H9 (cell line): ENCODE results near the gene APPL2. TPM values are rescaled to one million over a fixed set of nuclear protein-coding genes. Genes with fewer than 3 reads are reported as not detected.

Experiments
- DNase-seq: peaks from one replicate; pipeline ENCODE4 v3.0.0-alpha.2; 2017
- H2AFZ ChIP-seq: one replicate; pipeline ENCODE4 v1.6.1; 2013; ENCODE audit warnings: mild to moderate bottlenecking, low read length, control low read depth, moderate library complexity
- H2AK5ac ChIP-seq: 2 replicates; pipeline ENCODE4 v1.6.1; 2013; ENCODE audit warnings: low read length, control low read depth, mixed read lengths; ENCODE audit not compliant: insufficient read length
- H2BK120ac ChIP-seq: one replicate; pipeline ENCODE4 v1.6.1; 2013; ENCODE audit warnings: low read depth, mild to moderate bottlenecking, low read length, control low read depth, inconsistent platforms; ENCODE audit not compliant: poor library complexity, severe bottlenecking
- H2BK12ac ChIP-seq: 2 replicates; pipeline ENCODE4 v1.6.1; 2013; ENCODE audit warnings: low read length, control low read depth, mixed read lengths, low read depth; ENCODE audit not compliant: insufficient read length
- H2BK15ac ChIP-seq: 2 replicates; pipeline ENCODE4 v1.6.1; 2013; ENCODE audit warnings: low read depth, low read length, control low read depth
- H2BK20ac ChIP-seq: one replicate; pipeline ENCODE4 v1.6.1; 2013; ENCODE audit warnings: low read depth, mild to moderate bottlenecking, low read length, control low read depth, inconsistent platforms; ENCODE audit not compliant: poor library complexity, severe bottlenecking
- H2BK5ac ChIP-seq: 2 replicates; pipeline ENCODE4 v1.6.1; 2013; ENCODE audit warnings: low read length, control low read depth, mixed read lengths; ENCODE audit not compliant: insufficient read length
- H3K14ac ChIP-seq: 2 replicates; pipeline ENCODE4 v1.6.1; 2013; ENCODE audit warnings: low read length, control low read depth; ENCODE audit not compliant: insufficient read depth
- H3K18ac ChIP-seq: 2 replicates; pipeline ENCODE4 v1.6.1; 2013; ENCODE audit warnings: low read depth, mild to moderate bottlenecking, mixed read lengths, low read length, control low read depth; ENCODE audit not compliant: insufficient read length
- H3K23ac ChIP-seq: 2 replicates; pipeline ENCODE4 v1.6.1; 2013; ENCODE audit warnings: low read length, control low read depth, mixed read lengths, low read depth; ENCODE audit not compliant: insufficient read length
- H3K23me2 ChIP-seq: 2 replicates; pipeline ENCODE4 v1.6.1; 2013; ENCODE audit warnings: low read depth, mild to moderate bottlenecking, mixed read lengths, low read length, control low read depth; ENCODE audit not compliant: insufficient read length, poor library complexity, severe bottlenecking
- H3K27ac ChIP-seq: 2 replicates; pipeline ENCODE4 v1.5.1; 2013; ENCODE audit warnings: low read length, control low read depth, mixed read lengths, low read depth; ENCODE audit not compliant: insufficient read length
- H3K27me3 ChIP-seq: 2 replicates; pipeline ENCODE4 v1.6.1; 2013; ENCODE audit warnings: low read length, control low read depth, inconsistent platforms; ENCODE audit not compliant: insufficient read depth
- H3K4ac ChIP-seq: 2 replicates; pipeline ENCODE4 v1.6.1; 2013; ENCODE audit warnings: low read depth, mild to moderate bottlenecking, control low read depth, inconsistent platforms, low read length, moderate library complexity
- H3K4me1 ChIP-seq: 2 replicates; pipeline ENCODE4 v1.6.1; 2013; ENCODE audit warnings: low read length, control low read depth, inconsistent platforms; ENCODE audit not compliant: insufficient read depth
- H3K4me2 ChIP-seq: 2 replicates; pipeline ENCODE4 v1.6.1; 2013; ENCODE audit warnings: low read length, control low read depth, mixed read lengths; ENCODE audit not compliant: insufficient read length, insufficient read depth
- H3K56ac ChIP-seq: 2 replicates; pipeline ENCODE4 v1.6.1; 2013; ENCODE audit warnings: low read depth, mild to moderate bottlenecking, mixed read lengths, low read length, control low read depth; ENCODE audit not compliant: insufficient read length
- H3K79me1 ChIP-seq: 2 replicates; pipeline ENCODE4 v1.6.1; 2013; ENCODE audit warnings: low read depth, mild to moderate bottlenecking, moderate library complexity, low read length, control low read depth, inconsistent platforms; ENCODE audit not compliant: insufficient read depth, poor library complexity, severe bottlenecking
- H3K79me2 ChIP-seq: 2 replicates; pipeline ENCODE4 v1.6.1; 2013; ENCODE audit warnings: low read length, control low read depth, inconsistent platforms; ENCODE audit not compliant: insufficient read depth
- H3K9ac ChIP-seq: 2 replicates; pipeline ENCODE4 v1.6.1; 2013; ENCODE audit warnings: low read length, control low read depth, mixed read lengths; ENCODE audit not compliant: insufficient read length; ENCODE audit errors: extremely low read depth
- H3K9me3 ChIP-seq: one replicate; pipeline ENCODE4 v1.6.1; 2013; ENCODE audit warnings: low read depth, low read length, inconsistent platforms; ENCODE audit not compliant: control insufficient read depth
- H3T11ph ChIP-seq: one replicate; pipeline ENCODE4 v1.6.1; 2013; ENCODE audit warnings: mild to moderate bottlenecking, low read length, control low read depth, inconsistent platforms
- H4K20me1 ChIP-seq: one replicate; pipeline ENCODE4 v1.6.1; 2013; ENCODE audit not compliant: control insufficient read depth, insufficient read length, insufficient read depth
- H4K5ac ChIP-seq: 2 replicates; pipeline ENCODE4 v1.6.1; 2013; ENCODE audit warnings: low read depth, mild to moderate bottlenecking, mixed read lengths, low read length, control low read depth; ENCODE audit not compliant: insufficient read length
- H4K8ac ChIP-seq: replicated peaks from 2 replicates; pipeline ENCODE4 v1.6.1; 2013; ENCODE audit warnings: low read length, control low read depth, mixed read lengths, low read depth; ENCODE audit not compliant: insufficient read length
- H4K91ac ChIP-seq: 2 replicates; pipeline ENCODE4 v1.6.1; 2013; ENCODE audit warnings: low read depth, mild to moderate bottlenecking, moderate library complexity, mixed read lengths, low read length, control low read depth; ENCODE audit not compliant: insufficient read length
- H3K27ac Mint-ChIP-seq, 3 experiments: 2 replicates in 2 of 3; 3 replicates in 1 of 3; pipeline ENCODE4 v1.8.0; 2020 to 2021; ENCODE audit warnings: mixed read lengths in 3 of 3, mild to moderate bottlenecking in 1 of 3, moderate library complexity in 1 of 3
- H3K27me3 Mint-ChIP-seq: 2 replicates; pipeline ENCODE4 v1.8.0; 2021; ENCODE audit warnings: low read depth, mild to moderate bottlenecking, moderate library complexity, mixed read lengths
- H3K36me3 Mint-ChIP-seq, 3 experiments: 2 replicates in 2 of 3; 3 replicates in 1 of 3; pipeline ENCODE4 v1.8.0; 2020 to 2021; ENCODE audit warnings: low read depth in 3 of 3, mixed read lengths in 3 of 3; ENCODE audit not compliant: insufficient read depth in 1 of 3
- H3K4me1 Mint-ChIP-seq, 2 experiments: 2 replicates each; pipeline ENCODE4 v1.8.0; 2020; ENCODE audit warnings: mixed read lengths in 2 of 2
- H3K4me3 Mint-ChIP-seq, 2 experiments: 2 replicates in 1 of 2; 3 replicates in 1 of 2; pipeline ENCODE4 v1.8.0; 2020 to 2021; ENCODE audit warnings: mild to moderate bottlenecking in 2 of 2, mixed read lengths in 2 of 2, moderate library complexity in 1 of 2
- H3K9me3 Mint-ChIP-seq, 2 experiments: 2 replicates in 1 of 2; 3 replicates in 1 of 2; pipeline ENCODE4 v1.8.0; 2020; ENCODE audit warnings: mild to moderate bottlenecking in 2 of 2, mixed read lengths in 2 of 2, moderate library complexity in 1 of 2
- CTCF ChIP-seq: fragments of 200-600 bp; sonication (generic); conservative IDR thresholded peaks from 3 replicates; pipeline ENCODE4 v1.8.0; 2021; ENCODE audit warnings: antibody characterized with exemption, mild to moderate bottlenecking
- WGBS: extraction: QIAGEN DNeasy Blood & Tissue Kit; methylation state at CpG from one replicate; pipeline ENCODE4 v1.1.7; 2013; ENCODE audit warnings: missing lambda C conversion rate, low lambda C conversion rate, mixed read lengths; ENCODE audit not compliant: insufficient read length; ENCODE audit errors: extremely low coverage; 5-methylcytosine and 5-hydroxymethylcytosine counted together
- total RNA-seq: library from RNA; stranded (reverse); gene quantifications from 2 replicates; pipeline ENCODE4 v1.2.1, GENCODE V29; 2021

The APPL2 gene
- total RNA-seq, 1 experiment from 2014 or later, result 18.5 TPM

GRCh38 chr12:105240228-105240627 lies 4.3 kb upstream of the APPL2 start:
- no peak for DNase-seq
- Histone ChIP-seq H3K23me2 (peaks cover 4% of the 10 kb centered on the region), H4K20me1 (no peaks in the 10 kb centered on the region), H3K27me3 (no peaks in the 10 kb centered on the region), H3K4me1 (no peaks in the 10 kb centered on the region), H3K14ac (no peak overlapping the region), H3K4ac (no peak overlapping the region), H3K79me1 (no peaks in the 10 kb centered on the region), H3K23ac (no peak overlapping the region), H2BK20ac (no peak overlapping the region), H3K27ac (no peak overlapping the region), H2BK120ac (no peak overlapping the region), H3K9me3 (peaks cover 3% of the 10 kb centered on the region), H3T11ph (no peak overlapping the region), H4K5ac (no peak overlapping the region), H2BK5ac (no peak overlapping the region), H3K79me2 (no peaks in the 10 kb centered on the region), H3K56ac (no peak overlapping the region), H2AK5ac (no peak overlapping the region), H3K18ac (no peak overlapping the region), H2BK15ac (no peak overlapping the region), H3K9ac (no peak overlapping the region), H3K4me2 (no peak overlapping the region), H4K91ac (no peak overlapping the region), H2BK12ac (no peak overlapping the region), H2AFZ (no peak overlapping the region), H4K8ac (no peak overlapping the region)
- Mint-ChIP-seq H3K27me3 (peaks cover 12% of the 10 kb centered on the region), H3K36me3 (peaks cover 0 to 4% (median 3%) of the 10 kb centered on the region in 3 experiments; a peak in 4 of 7 replicates), H3K4me1 (peaks cover 4 to 7% of the 10 kb centered on the region in 2 experiments; a peak in 3 of 4 replicates), H3K27ac (no peak overlapping the region), H3K4me3 (no peak overlapping the region), H3K9me3 (peaks cover 9 to 11% of the 10 kb centered on the region in 2 experiments)
- WGBS, result no CpG with 5 or more reads among the region's 1 CpG
- TF ChIP-seq CTCF, result no peak
